NCI-H510A (cell line): ENCODE measurements around the gene SP5.
"Not testable (repeated sequence)": the region's sequence is repeated elsewhere in the genome, so short reads cannot be mapped to it uniquely, and the experiment has no call there.

Experiments used
- DNase-seq: peaks from one replicate; lab custom pipeline; 2025; lab: John Stamatoyannopoulos, UW

The SP5 gene

GRCh38 chr2:170739048-170739447, 23.9 kb downstream of the SP5 start:
- DNase-seq, result no peak

- no peak for DNase-seq
Observed at GRCh38 chr2:170739507-170740046, 24.4 kb downstream of the SP5 start.

GRCh38 chr2:170740660-170741059, 25.5 kb downstream of the SP5 start:
- DNase-seq, result no peak

- no peak for DNase-seq
Observed at GRCh38 chr2:170742000-170742399, 26.9 kb downstream of the SP5 start.

GRCh38 chr2:170742896-170743529, 27.9 kb downstream of the SP5 start:
- no peak for DNase-seq

- DNase-seq, result no peak
Observed at GRCh38 chr2:170743530-170744239, 28.5 kb downstream of the SP5 start.

GRCh38 chr2:170744248-170745002, 29.3 kb downstream of the SP5 start:
- peak; percentile 52 for DNase-seq

- DNase-seq, result no peak
Observed at GRCh38 chr2:170745305-170745704, 30.2 kb downstream of the SP5 start.

GRCh38 chr2:170747921-170748320, 32.8 kb downstream of the SP5 start:
- no peak for DNase-seq

GRCh38 chr2:170751555-170751954, 36.4 kb downstream of the SP5 start:
- DNase-seq, result not testable (repeated sequence)

- no peak for DNase-seq
Observed at GRCh38 chr2:170761572-170761971, 46.4 kb downstream of the SP5 start.

GRCh38 chr2:170762760-170763159, 47.6 kb downstream of the SP5 start:
- no peak for DNase-seq

GRCh38 chr2:170763232-170763631, 48.1 kb downstream of the SP5 start:
- no peak for DNase-seq

- DNase-seq, result no peak
Observed at GRCh38 chr2:170764880-170765261, 49.7 kb downstream of the SP5 start.

GRCh38 chr2:170766693-170767092, 51.6 kb downstream of the SP5 start:
- no peak for DNase-seq
